ENCODE measurements around the gene MTCL3.

The MTCL3 gene

GRCh38 chr6:127423921-127424320, 95.2 kb downstream of the MTCL3 start:
- no peak for DNase-seq (ENCODE audit: low read depth)

Data from HS-27A (cell line).